OCI-LY1 (cell line): ENCODE results near the gene CDC25B.

Experiments
- EZH2 ChIP-seq: fragments of 200-600 bp; sonication (generic), shearing (Covaris generic); IDR thresholded peaks from 2 replicates; pipeline ENCODE4 v1.8.0; 2017; ENCODE audit warnings: borderline replicate concordance, mixed run types, mild to moderate bottlenecking, antibody characterized with exemption, low read length, moderate library complexity, mixed read lengths
- TF ChIP-seq, protein P1 (sequence below): fragments of 200-600 bp; sonication (generic), shearing (Covaris generic); IDR thresholded peaks from 2 replicates; pipeline ENCODE4 v1.5.1; 2017; ENCODE audit warnings: mild to moderate bottlenecking, antibody characterized with exemption, low read length, moderate library complexity, mixed read lengths

GRCh38 chr20:3854462-3854871 is 58.4 kb downstream of the CDC25B start:
- TF ChIP-seq, protein P1, sequence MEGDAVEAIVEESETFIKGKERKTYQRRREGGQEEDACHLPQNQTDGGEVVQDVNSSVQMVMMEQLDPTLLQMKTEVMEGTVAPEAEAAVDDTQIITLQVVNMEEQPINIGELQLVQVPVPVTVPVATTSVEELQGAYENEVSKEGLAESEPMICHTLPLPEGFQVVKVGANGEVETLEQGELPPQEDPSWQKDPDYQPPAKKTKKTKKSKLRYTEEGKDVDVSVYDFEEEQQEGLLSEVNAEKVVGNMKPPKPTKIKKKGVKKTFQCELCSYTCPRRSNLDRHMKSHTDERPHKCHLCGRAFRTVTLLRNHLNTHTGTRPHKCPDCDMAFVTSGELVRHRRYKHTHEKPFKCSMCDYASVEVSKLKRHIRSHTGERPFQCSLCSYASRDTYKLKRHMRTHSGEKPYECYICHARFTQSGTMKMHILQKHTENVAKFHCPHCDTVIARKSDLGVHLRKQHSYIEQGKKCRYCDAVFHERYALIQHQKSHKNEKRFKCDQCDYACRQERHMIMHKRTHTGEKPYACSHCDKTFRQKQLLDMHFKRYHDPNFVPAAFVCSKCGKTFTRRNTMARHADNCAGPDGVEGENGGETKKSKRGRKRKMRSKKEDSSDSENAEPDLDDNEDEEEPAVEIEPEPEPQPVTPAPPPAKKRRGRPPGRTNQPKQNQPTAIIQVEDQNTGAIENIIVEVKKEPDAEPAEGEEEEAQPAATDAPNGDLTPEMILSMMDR: no peak
- TF ChIP-seq EZH2: no peak
